Measurements from ENCODE around the gene IQCF5. TPM values are rescaled to one million over a fixed set of nuclear protein-coding genes. Genes with fewer than 3 reads are reported as not detected.
"Not testable (repeated sequence)": the region's sequence is repeated elsewhere in the genome, so short reads cannot be mapped to it uniquely, and the experiment has no call there.

The IQCF5 gene
- total RNA-seq, result not detected
- long read RNA-seq, result 0 reads

DNA sequence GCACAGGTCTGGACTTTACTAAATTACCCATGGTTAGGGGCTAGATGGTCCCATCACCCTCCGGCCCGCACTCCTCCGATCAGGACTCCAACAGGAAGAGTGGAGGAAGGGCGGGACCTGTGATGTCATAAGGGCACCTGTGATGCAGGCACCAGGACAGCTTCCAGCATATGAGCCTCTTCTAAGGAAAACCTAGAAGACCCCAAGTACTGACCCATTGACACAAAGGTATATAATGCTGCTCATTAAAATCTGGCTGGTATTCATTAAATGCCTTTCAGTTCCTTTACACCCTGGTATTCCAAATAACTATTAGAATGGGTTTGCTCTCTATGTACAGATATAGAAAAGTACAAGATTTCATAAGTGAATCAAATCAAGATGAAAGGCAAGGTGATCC, at the start of gene IQCF5:
Gene IQCF5, minus strand, starts transcription at position 101 of the 400 bp plus-strand sequence. Its CDS starts 70 bp downstream, at position 31.
- intact Hi-C loops (cut with DNase I), result no loop called here
- ATAC-seq (no peak), DNase-seq (ENCODE audit: missing footprints) (no peak)

DNA sequence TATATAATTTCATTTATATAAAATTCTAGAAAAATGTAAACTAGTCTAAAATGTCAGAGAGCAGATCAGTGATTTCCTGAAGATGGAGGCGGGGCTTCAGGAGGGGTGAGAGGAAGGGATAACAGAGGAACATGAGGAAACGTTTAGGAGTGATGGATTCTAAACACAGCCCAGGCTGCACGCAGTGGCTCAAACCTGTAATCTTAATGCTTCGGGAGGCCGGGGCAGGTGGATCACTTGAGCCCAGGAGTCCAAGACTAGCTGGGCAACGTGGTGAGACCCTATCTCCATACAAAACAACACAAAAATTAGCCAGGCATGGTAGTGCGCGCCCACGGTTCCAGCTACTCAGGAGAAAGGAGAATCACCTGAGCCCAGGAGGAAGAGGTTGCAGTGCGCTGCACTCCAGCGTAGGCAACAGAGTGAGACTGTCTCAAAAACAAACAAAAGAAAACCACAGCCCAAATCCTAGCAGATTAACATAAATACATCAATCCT, 45.7 kb upstream of the IQCF5 start:
- DNase-seq (ENCODE audit: missing footprints), result no peak
- ATAC-seq, result no peak
- intact Hi-C loops (cut with DNase I), result no loop called here

DNA sequence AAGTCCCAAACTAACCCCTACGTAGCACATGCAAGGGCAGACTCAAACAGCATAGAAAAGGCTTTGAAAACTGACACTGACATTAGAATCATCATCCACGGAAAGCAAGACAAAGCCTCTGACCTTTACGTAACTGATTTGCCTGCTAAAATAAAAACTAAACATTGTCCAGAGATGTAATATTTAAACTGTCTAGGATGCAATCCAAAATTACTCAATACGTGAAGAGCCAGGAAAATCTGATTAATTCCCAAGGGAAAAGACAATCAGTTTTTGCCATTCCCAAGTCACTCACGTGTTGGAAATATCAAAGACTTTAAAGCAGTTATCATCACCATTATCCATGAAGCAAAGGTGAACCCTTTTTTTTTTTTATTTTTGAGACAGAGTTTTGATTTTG, 41.0 kb upstream of the IQCF5 start:
- DNase-seq (ENCODE audit: missing footprints) (no peak), ATAC-seq (no peak)
- intact Hi-C loops (cut with DNase I), result no loop called here

DNA sequence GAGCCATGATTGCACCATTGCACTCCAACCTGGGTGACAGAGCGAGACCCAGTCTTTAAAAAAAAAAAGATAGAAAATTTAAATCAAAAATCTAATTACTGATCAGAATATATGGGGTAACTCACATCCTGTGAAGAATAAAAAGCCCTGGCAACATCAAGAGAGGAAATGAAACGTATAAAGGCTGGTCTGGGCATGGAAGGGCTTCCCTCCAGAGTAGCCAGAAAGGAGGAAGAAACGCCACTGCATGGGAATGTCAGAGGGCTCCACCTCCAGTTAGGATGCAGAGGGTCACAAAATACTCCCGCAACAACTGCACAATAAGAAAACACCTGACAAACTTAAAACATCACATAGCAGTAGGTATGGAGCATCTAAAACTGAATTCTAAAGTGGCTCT, 32.6 kb upstream of the IQCF5 start:
- ATAC-seq (no peak), DNase-seq (ENCODE audit: missing footprints) (no peak)
- intact Hi-C loops (cut with DNase I), result no loop called here

DNA sequence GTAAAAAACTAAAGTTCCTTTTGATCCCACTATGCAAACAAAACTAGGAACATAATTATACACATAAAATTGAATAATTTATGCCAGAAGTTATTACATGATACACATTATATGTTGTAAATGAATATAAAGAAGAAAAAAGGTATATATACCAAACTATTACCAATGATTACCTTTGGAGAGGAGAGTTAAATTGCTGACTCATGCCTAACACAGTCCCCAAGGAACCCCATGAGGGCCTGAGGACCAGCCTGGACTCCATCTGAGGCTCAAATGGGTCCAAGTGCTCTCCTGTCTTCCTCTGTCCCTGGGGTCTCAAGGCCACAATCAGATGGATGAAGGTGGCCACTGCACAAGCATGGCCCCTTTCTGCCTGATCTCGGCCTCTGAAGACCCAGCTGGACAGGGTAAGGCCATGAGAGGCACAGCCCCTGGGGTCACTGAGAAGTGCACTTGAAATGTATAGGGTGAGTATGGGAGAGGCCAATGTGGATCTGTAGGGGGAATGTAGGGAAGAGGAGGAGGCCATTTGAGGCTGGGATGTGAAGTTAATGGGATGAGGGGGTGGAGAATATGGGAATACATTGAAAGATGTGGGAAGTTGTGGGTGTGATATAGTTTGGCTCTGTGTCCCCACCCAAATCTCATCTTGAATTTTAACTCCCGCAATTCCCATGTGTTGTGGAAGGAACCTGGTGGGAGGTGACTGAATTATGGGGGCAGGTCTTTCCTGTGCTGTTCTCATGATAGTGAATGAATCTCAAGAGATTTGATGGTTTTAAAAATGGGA, 28.8 kb upstream of the IQCF5 start:
- intact Hi-C loops (cut with DNase I), result no loop called here
- no peak for ATAC-seq
- no peak for DNase-seq (ENCODE audit: missing footprints)

DNA sequence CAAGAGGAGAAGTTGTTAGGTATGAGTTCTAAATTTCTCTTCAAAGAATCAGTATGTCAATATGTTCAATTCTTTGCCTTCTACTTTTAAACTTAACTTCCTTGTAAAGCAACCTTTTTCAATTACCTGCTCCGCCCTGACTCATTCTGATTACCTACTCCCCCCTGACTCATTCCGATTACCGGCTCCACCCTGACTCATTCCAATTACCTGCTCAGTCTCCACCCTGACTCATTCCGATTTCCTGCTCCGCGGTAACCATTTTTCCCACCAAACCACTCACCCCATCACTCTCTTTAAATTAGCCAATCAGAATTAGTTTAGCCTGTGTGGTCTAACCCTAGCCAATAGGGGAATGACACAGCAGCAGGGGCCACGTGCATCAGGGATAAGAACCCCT, 27.0 kb upstream of the IQCF5 start:
- ATAC-seq; intact Hi-C loops (cut with DNase I); DNase-seq (ENCODE audit: missing footprints): not testable (repeated sequence)

DNA sequence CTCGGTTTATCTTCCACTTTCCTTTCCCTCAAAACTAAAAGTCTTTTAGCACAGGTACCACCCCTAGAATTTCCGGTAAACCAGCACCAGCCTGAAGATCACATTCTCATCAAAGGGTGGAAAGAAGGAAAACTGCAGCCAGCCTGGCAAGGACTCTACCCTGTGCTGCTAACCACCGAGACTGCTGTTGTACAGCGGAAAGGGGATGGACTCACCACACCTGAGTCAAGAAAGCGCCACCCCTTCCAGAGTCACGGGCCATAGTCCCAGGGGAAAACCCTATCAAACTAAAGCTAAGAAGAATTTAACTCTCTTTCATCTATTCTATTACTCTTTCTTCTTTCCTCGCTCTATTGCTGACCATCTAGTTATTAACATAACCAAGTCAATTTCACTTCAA, 24.6 kb upstream of the IQCF5 start:
- intact Hi-C loops (cut with DNase I); DNase-seq (ENCODE audit: missing footprints); ATAC-seq: not testable (repeated sequence)

DNA sequence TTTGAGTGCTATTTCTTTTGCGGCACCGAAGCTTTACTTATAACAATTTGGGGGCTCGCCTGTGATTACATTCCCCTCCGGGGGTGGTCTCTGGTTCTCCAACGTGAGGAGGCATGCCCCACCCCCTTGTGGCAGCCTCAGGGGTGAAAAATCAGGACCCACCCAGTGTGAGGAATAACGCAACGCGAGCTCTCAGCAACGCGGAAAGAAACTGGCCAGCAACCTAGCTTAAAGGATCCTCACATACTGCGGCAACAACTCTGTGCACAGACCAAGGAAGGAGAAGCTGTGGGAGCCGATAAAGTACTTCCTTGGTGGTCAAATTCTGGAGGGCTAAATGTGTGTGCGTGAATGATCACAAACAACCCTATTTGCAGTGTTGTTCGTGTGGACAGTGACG, 22.0 kb upstream of the IQCF5 start:
- ATAC-seq (no peak), DNase-seq (ENCODE audit: missing footprints) (no peak)
- intact Hi-C loops (cut with DNase I), result no loop called here

DNA sequence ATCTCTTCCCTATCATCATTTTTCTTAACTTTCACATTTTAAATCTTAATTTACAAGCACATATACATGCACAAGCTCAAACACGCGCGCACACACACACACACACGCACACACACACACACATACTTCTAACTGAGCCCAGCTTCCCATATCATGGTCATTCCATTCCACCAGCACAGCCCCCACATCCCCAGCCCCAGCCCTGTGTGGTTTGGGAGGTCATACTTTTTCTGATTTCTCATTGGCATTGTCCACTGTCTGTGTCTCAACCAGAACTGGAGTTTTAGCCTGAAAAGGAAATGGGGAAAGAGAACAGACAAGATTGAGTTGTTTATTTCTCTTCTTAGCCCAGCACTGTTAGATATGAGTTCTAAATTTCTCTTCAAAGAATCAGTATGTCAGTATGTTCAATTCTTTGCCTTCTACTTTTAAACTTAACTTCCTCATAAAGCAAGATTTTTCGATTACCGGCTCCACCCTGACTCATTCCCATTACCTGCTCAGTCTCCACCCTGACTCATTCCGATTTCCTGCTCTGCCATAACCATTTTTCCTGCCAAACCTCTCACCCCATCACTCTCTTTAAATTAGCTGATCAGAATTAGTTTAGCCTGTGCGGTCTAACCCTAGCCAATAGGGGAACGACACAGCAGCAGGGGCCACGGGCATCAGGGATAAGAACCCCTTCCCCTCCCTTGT, 21.4 kb upstream of the IQCF5 start:
- ATAC-seq (no peak), DNase-seq (ENCODE audit: missing footprints) (no peak)
- intact Hi-C loops (cut with DNase I), result no loop called here

DNA sequence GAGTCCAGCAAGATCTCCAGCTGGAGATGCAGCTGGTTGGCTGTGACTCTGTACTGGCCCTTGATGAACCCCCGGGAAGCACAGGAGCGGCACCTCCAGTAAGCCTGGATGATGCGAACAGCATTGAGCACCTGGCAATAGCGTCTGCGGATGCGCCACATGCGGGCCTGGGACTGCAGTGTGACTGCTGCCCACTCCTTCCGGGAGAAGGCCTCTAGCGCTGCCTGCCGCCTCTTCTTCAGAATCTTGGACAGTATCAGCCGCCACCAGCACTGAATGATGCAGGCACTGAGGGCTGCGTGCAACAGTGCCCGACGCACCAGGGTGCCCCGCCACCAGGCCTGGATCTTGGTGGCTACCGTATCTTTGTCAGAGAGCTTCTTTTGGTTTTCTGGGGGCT, 19.5 kb upstream of the IQCF5 start:
- ATAC-seq, result no peak
- no peak for DNase-seq (ENCODE audit: missing footprints)
- intact Hi-C loops (cut with DNase I), result no loop called here

DNA sequence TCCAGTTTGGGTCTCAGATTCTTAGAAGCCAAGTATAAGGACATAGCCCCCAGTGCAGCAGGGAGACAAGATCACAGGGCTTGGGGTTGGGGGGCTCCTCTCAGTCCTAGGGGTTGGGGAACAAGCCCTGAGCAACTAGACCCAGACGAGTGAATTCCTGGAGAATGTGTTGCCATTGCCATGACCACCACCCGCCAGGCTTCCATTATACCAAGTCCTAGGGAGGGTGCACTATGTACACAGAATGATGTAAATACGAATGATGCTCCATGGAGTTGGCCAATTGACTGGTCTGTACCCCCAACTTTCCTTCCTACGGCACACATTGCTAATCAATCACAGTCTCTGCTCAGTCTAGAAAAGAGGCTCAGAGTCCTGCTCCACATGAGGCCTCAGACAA, 19.0 kb upstream of the IQCF5 start:
- ATAC-seq (no peak), DNase-seq (ENCODE audit: missing footprints) (no peak)
- intact Hi-C loops (cut with DNase I), result no loop called here

DNA sequence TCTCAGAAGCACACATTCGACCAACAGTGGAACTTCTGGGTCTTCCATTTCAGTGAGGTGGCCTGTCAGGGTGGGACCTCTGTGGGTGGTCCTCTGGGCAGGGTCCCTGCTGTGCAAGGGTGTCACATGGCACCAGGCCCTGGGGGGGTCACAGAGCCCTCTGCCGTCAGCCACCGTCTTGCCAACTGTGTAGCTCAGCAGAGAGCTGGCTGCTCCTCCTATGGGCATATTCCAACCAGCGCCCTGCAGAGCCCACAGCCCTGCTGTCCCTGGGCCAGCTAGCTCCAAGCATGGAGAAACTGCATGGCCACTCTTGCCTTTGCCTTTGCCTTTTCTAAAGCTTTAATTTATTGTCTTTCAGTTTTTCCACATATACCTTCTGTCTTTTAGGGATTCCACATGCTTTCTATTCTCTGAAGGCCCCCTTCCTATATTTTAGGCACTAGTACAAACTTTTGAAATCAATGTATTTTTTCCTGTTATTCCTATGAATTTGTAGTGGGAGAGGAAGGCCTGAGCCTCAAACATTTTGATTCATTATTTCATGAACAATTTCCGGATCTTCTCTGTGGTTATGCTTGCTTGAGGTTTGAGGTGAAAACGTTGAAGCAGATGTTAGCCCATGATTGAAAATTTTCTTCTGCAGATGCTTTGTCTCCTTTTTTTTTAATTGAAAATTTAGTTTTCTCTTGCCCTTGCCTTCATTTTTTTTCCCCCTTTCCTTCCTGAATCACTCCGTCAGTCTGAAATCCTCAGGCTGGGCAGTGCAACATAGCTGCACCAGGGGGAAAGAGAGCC, 16.0 kb upstream of the IQCF5 start:
- intact Hi-C loops (cut with DNase I), result no loop called here
- DNase-seq (ENCODE audit: missing footprints) (no peak), ATAC-seq (no peak)

DNA sequence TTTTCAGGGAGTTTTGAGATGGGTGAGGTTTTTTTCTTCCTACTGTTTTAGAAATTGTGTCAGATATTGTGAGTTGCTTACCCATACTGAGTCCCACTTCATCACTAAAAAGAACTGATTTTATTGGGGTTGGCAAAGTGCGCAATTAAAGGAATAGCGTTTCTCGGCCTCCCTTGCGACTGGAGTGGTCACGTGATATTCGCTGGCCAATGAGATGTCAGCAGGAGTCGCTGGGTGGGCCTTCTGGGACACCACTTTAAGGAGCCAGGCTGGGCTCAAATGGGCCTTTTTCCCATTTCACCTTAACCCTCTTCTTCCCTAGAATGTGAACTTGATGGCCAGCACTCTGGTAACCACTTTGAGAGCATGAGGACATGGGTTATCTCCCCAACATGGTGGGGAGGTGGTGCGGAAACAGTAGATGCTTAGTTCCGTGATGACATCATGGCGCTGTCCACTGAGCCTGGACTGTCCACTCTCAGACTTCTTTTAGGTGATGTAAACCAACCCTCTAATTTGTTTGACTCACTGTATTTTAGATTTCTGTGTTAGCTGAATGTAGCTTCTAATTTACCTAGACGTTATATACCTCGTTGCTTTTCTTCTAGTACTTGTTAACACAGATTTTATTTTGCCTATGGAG, 13.2 kb upstream of the IQCF5 start:
- DNase-seq (ENCODE audit: missing footprints), result no peak
- intact Hi-C loops (cut with DNase I), result no loop called here
- ATAC-seq, result no peak

DNA sequence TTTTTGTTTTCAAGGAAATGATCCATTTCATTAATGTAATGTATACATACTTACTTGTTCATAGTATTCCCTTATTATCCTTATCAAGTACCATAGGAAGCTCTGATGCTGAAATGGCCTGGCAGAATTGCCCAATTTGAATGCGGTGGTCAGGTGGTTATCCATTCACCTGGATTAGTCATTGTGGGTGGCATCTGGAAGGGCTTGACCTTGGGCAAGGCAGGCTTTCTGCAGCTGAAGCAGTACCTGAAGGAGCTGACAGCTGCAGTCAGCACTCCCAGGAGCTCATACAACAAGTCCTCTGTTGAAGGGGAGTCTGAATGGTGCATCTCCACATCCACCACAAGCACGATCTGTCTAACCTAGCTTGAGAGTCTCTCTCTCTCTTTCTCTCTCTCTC, 12.2 kb upstream of the IQCF5 start:
- DNase-seq (ENCODE audit: missing footprints), result no peak
- no peak for ATAC-seq
- intact Hi-C loops (cut with DNase I), result no loop called here

DNA sequence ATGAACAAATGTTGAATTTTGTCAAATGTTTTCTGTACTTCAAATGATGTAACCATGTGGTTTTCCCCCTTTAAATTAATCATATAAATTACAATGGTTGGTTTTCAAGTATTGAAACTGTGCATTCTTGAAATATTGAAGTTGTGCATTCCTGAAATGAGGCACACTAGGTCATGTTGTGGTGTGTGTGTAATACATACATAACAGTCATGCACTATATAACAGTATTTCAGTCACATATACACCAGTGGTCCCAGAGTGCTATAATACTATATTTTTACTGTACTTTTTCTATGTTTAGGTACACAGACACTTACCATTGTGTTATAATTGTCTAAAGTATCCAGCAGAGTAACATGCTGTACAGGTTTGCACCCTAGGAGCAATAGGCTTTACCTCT, 11.0 kb upstream of the IQCF5 start:
- DNase-seq (ENCODE audit: missing footprints) (no peak), ATAC-seq (no peak)
- intact Hi-C loops (cut with DNase I), result no loop called here

DNA sequence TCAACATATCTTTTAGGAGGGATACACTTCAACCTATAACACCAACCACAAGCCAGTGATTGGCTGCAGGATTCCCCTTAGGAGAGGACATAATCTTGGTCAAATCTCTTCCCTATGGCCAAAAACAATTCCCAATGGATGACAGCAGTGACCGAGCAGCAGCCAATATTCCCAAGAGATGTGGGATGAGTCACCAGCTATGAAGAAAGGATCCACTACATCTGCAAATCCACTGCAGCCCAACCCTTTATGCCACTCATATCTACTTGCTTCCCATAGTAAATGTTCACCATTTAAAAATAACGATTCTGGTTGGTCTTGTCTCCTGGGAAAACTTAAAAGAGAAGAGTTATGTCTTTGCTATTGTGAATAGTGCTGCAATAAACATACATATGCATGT, 4.5 kb upstream of the IQCF5 start:
- ATAC-seq, result no peak
- DNase-seq (ENCODE audit: missing footprints), result no peak
- intact Hi-C loops (cut with DNase I), result no loop called here

DNA sequence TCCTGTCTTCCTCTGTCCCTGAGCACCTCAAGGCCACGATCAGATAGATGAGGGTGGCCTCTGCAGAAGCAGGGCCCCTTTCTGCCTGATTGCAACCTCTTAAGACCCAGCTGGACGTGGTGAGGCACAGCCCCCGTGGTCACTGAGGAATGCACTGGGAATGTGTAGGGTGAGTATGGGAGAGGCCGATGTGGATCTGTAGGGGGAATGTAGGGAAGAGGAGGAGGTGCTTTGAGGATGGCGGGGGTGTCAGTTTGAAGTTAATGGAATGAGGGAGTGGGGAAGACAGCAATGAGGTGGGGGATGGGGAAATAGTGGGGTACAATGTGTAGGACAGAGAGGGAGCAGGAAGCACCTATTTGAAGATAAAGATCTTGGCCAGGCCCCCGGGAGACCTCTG, 785 bp upstream of the IQCF5 start:
- DNase-seq (ENCODE audit: missing footprints) (no peak), ATAC-seq (no peak)
- intact Hi-C loops (cut with DNase I), result no loop called here

DNA sequence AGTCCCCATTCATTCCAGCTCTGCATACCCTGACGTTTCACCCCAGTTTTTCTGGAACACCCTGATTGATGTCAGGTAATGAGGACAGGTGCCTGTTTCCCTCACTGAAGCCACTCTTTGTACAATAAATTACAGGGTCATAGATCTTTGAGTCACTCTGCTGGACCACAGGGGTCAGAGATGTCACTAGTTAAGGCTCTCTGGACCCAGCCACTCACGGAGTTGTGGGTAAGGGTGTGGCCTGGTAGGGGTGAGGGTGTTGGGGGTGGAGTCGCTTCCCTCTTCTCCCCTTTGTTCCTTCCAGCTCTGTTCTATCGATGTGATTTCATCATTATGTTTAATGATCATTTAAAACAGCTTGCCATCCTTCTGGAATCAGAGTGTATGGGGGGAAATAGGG, 512 bp downstream of the IQCF5 start:
- no peak for DNase-seq (ENCODE audit: missing footprints)
- ATAC-seq, result no peak
- intact Hi-C loops (cut with DNase I), result no loop called here

DNA sequence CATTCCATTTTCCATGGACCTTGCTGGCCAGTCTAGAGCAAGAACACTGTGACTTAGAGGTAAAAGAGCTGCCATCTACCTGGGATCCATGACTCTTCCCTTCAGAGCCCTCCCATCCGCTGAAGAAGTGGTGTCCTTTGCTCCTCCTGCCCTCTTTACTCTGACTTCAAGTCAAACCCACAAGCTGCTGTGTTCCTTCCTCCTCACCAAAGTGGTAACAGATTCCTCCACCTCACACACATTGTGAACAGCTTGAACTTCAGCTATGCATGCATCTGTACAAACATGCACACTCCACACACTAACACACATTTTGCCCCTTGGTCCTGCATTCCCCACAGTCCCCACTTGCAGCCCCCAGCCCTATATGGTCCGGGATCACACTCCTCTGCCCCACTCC, 990 bp downstream of the IQCF5 start:
- DNase-seq (ENCODE audit: missing footprints), result no peak
- intact Hi-C loops (cut with DNase I), result no loop called here
- no peak for ATAC-seq
